ENCODE results near the gene GLYR1. TPM values are rescaled to one million over a fixed set of nuclear protein-coding genes. Genes with fewer than 3 reads are reported as not detected.

GLYR1 gene
- total RNA-seq, 4 donors from 2014 or later, result 44.4 to 56.0 (median 52.0) TPM

DNA sequence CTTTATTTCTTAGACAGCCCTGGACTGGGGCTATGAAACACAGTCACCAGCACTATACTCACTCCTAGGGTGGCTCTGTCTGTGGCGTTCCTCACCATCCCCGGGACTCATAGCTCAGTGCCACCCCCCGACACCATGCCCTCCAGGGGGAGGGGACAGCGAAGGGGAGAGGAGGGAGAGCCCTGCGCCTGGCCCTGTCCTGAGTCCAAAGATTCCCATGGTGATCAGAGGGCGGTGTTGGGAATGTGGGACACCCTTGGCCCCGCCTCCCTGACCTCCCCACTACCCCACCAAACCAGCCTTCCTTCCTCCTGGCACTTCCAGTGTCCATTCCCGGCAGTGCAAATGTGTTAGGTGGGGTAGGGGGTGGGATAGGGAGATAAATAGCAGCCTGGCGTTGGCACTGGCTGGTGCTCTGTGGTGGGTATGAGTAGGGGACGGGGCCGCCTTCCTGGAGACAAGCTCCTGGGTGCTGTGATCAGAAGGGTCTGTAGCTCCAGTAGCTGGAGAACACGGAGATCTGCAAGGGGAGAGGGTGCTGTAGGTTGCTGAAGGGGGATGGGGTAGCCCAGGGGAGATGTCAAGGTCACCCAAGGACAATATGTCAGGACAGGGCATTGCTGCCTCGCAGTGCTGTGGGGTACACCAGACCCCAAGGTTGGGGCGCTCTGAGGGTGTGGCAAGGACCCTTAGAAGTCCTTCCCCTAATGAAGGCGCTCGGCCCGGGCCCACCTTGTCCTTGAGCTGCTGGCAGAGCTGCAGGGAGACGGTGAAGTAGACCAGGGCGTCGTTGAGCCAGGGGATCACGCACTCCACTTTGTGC, 49.9 kb downstream of the GLYR1 start:
- DNase-seq (ENCODE audit: low spot score), result no peak
- TF ChIP-seq, protein P1, sequence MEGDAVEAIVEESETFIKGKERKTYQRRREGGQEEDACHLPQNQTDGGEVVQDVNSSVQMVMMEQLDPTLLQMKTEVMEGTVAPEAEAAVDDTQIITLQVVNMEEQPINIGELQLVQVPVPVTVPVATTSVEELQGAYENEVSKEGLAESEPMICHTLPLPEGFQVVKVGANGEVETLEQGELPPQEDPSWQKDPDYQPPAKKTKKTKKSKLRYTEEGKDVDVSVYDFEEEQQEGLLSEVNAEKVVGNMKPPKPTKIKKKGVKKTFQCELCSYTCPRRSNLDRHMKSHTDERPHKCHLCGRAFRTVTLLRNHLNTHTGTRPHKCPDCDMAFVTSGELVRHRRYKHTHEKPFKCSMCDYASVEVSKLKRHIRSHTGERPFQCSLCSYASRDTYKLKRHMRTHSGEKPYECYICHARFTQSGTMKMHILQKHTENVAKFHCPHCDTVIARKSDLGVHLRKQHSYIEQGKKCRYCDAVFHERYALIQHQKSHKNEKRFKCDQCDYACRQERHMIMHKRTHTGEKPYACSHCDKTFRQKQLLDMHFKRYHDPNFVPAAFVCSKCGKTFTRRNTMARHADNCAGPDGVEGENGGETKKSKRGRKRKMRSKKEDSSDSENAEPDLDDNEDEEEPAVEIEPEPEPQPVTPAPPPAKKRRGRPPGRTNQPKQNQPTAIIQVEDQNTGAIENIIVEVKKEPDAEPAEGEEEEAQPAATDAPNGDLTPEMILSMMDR (IDR thresholded peaks at IDR 0.05), result no peak
- no peak for ATAC-seq (ENCODE audit: low FRiP score)

DNA sequence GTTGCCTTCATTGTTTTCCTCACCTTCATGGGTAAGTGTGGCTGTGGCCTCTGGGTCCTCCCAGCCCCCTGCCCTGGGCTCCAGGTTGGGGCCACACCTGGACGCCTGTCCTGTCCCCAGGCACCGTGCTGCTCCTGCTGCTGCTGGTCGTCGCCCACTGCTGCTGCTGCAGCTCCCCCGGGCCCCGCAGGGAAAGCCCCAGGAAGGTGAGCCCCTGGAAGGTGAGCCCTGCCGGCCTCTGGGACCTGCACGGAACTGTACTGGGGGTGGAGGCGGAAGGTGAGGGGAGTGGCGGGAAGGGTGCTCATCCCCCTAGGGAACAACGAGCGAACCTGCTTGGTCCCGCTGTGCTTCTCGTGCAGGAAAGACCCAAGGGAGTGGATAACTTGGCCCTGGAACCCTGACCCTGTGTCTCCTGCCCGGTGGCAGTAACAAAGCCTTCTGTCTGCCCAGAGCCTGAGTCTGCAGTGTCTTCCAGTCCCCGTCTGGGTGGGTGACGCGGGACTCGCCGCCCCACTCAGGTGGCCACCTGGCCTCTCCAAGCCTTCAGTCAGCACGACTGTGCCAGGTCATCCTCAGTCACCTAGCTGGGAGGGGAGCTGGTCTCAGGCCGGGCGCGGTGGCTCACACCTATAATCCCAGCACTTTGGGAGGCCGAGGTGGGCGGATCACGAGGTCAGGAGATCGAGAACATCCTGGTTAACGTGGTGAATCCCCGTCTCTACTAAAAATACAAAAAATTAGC, 51.1 kb downstream of the GLYR1 start:
- no peak for DNase-seq (ENCODE audit: low spot score)
- no peak for ATAC-seq (ENCODE audit: low FRiP score)
- TF ChIP-seq, protein P1 (IDR thresholded peaks at IDR 0.05), result no peak

DNA sequence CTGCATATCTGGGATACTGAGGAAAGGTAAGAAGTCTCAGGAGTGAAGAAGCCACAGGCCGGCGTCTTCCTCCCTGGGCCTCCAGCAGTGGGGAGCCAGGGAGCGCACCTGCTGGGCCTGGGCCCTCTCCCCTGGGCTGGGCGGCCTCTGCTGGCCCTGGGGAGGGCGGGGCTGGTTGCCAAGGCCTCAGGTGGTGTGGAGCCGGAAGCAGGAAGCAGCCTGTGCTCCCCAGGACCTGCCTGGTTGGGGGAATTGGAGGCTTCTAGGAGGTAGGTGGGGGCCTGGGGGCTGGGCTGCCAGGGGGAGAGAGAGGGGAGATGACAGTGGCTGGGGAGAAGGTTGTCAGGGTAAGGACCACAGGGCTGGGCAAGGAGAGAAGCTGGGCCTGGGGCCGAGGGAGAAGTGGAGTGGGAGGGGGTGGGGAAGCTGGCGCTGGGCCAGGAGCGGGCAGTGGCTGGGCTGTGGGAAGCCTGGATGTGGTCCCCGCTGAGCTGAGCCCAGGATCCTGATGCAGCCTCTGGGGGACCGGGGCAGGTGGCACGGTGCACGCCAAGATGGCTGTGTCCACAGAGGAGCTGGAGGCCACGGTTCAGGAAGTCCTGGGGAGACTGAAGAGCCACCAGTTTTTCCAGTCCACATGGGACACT, 51.8 kb downstream of the GLYR1 start, which contains the start of gene SMIM22:
TSS of gene SMIM22 (plus strand) at position 189 of the 647 bp plus-strand sequence. CDS start at position 555, 366 bp downstream.
- ATAC-seq (ENCODE audit: low FRiP score) (no peak), DNase-seq (ENCODE audit: low spot score) (no peak)
- TF ChIP-seq, protein P1 (IDR thresholded peaks at IDR 0.05), result no peak

DNA sequence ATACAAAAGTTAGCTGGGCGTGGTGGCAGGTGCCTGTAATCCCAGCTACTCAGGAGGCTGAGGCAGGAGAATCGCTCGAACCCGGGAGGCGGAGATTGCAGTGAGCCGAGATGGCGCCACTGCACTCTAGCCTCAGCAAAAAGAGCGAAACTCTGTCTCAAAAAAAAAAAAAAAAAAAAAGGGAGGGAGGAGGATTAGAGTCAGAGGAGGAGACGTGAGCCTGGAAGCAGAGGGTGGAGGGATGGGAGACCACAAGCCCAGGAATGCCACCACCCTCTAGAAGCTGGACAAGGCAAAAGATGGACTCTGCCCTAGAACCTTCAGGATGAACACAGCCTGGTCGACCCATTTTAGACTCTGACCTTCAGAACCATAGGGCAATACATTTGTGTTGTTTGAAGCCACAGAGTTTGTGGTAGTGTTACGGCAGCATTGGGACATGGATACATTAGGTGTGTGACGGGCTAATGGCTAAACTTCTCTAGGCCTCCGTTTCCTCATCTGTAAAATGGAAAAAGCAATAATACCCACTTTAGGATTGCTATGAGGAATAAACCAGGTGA, 54.1 kb downstream of the GLYR1 start:
- no peak for DNase-seq (ENCODE audit: low spot score)
- TF ChIP-seq, protein P1 (IDR thresholded peaks at IDR 0.05), result no peak
- ATAC-seq (ENCODE audit: low FRiP score), result no peak

DNA sequence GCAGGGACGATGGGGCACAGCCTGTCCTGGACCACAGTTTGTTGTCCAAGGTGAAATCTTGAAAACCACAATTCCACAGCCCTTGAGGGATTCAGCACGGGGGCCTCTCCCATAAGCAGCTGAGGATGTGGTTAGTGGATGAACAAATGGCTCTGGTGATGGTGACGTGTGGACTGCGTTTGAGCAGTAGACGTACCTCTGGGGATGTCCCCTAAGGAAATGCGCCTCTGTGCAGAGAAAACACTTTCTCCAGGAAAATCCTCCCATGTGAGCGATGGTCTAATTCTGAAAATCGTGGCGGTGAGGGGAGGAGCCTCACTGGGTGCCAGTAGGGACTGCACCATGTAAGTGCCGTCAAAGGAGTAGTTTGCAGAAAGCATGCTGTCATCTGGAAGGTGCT, 56.2 kb downstream of the GLYR1 start:
- ATAC-seq (ENCODE audit: low FRiP score) (no peak), DNase-seq (ENCODE audit: low spot score) (no peak)
- TF ChIP-seq, protein P1 (IDR thresholded peaks at IDR 0.05), result no peak

DNA sequence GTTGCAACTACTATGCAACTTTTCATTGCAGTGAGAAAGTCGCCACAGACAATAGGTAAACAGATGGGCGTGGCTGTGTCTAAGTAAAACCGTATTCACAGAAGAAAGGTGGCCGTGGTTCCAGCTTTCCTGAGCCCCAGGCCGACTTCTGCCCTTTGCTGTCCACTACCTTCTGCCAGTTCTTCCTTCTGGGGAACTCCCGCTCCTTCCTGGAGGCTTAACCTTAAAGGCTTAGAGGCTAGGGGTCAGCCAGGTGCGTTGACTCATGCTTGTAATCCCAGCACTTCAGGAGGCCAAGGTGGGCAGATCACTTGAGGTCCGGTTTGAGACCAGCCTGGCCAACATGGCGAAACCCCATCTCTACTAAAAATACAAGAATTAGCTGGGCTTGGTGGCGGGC, 56.8 kb downstream of the GLYR1 start:
- ATAC-seq (ENCODE audit: low FRiP score), result no peak
- no peak for DNase-seq (ENCODE audit: low spot score)
- TF ChIP-seq, protein P1 (IDR thresholded peaks at IDR 0.05), result no peak
